ENCODE measurements around the gene OPALIN.

OPALIN gene

DNA sequence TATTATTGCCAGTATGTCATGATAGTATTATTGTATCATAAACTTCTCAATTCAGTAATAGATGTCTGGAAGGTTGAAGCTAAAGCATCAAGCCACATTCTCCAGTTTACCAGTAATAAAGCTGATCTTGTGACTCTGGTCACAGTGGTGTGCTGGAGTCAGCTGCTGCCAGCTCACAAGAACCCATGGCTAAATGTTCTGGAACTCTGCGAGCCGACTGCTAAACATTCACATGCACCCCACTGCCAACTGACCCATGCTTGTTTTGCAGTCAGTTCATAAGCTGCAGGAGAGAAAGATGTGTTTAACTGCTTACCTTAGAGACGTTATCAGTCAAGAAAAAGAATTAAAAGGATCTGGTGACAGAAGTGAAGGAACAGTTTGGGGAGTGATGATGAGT, 60.4 kb downstream of the OPALIN start:
- no peak for DNase-seq (ENCODE audit: low read depth in 2 of 2)

DNA sequence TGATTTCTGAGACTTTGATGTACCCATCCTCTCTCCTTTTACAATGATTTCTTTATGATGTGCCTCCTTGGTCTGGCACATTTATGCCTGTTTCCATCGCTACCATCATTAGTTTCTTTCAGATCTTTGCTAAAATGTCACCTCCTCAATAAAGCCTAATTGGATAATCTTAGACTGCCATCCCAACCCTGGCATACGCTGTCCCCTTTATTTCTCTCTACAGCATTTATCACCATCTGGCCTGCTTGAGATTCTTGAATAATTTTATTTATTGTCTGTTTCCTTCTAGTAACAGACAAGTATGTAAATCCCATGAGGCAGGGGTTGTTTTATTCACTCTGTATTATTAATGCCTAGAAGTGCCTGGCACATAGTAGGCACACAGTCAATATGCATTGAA, 61.3 kb downstream of the OPALIN start:
- DNase-seq (ENCODE audit: low read depth in 2 of 2) = no peak

DNA sequence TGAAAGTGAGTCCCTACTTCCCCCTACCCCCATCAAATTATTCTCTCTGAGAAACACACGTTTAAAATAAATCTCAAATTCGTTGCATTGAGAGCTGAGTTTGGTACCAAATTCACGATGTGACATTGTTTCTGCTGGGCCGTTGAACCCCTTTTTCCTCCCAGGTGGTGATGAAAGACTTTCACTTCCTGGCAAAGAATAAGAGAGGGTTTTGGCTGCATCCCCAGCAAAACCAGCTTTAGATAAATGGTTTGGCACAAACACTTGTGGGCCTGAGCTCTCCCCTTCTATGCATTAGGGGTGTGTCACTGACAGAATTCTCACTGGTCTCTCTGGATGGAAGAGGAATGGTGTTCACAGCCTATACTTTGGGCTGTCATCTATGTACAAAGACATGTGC, 63.3 kb downstream of the OPALIN start:
- no peak for DNase-seq (ENCODE audit: low read depth in 2 of 2)

All from stimulated activated CD4-positive, alpha-beta T cell treated with anti-CD3 and anti-CD28 coated beads, Interleukin-1b, Interleukin-23, amount 100 ng/mL, for 4 hours (primary cell).